Measurements from ENCODE around the gene CDC42. TPM values are rescaled to one million over a fixed set of nuclear protein-coding genes. Genes with fewer than 3 reads are reported as not detected.
A peak's percentile ranks its signal among the peaks of the same experiment; 100 is the strongest.

The CDC42 gene
- total RNA-seq, 1 donor: 598 TPM

DNA sequence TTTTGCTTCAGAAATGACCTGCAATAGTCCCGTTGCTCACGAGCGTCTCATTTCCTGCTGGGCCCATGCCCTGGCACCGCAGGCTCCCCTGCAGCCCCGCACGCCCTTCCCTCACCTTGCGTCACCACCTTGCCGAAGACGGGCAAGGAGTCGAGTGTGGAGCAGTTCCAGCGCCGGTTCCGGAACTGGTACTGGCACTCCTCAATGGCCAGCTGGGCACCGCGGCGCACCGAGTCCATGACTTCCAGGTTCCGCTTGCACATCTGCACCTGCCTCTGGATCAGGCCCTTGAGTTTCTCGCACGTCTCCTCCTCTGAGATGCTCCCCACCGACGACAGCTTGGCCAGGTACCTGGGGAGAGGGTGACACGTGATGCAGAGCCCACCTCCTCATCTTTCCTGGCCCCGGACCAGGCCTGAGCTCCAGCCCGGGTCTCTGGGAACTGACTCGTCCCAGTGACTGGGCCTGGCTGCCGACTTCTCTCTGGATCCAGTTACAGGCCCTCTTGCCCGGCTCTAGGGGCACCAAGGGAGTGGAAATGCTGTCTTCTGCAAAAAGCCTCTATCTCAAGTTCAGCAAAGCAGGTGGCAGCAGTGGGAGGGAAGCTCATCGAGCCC is 77.1 kb downstream of the CDC42 start:
- TF ChIP-seq, protein P1, sequence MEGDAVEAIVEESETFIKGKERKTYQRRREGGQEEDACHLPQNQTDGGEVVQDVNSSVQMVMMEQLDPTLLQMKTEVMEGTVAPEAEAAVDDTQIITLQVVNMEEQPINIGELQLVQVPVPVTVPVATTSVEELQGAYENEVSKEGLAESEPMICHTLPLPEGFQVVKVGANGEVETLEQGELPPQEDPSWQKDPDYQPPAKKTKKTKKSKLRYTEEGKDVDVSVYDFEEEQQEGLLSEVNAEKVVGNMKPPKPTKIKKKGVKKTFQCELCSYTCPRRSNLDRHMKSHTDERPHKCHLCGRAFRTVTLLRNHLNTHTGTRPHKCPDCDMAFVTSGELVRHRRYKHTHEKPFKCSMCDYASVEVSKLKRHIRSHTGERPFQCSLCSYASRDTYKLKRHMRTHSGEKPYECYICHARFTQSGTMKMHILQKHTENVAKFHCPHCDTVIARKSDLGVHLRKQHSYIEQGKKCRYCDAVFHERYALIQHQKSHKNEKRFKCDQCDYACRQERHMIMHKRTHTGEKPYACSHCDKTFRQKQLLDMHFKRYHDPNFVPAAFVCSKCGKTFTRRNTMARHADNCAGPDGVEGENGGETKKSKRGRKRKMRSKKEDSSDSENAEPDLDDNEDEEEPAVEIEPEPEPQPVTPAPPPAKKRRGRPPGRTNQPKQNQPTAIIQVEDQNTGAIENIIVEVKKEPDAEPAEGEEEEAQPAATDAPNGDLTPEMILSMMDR (IDR thresholded peaks at IDR 0.05; ENCODE audit: insufficient read depth, low read depth, low read length): no peak
- no peak overlapping the region for H3K4me3 ChIP-seq (ENCODE audit: low read depth, low read length)
- no peak for DNase-seq (ENCODE audit: low read depth)

DNA sequence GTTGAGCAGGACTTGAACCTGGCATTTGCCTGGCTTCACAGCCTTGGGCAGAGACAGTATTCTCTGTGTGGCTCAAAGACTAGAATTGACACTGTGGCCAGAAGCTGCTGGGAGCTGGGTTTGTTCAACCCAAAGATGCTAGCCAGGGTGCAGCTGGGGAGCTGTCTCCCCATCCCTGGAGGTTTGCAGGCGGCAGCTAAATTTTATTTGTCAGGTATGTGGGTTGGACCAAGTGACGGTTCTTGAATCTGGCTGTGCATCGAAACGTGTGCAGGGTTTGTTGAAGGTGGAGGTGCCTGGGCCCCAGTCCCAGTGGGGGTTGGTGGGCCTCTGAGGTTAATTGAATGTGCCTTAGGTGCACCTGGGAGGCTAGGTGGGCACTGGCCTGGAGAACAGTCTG is 78.6 kb downstream of the CDC42 start:
- TF ChIP-seq, protein P1 (IDR thresholded peaks at IDR 0.05; ENCODE audit: insufficient read depth, low read depth, low read length): no peak
- DNase-seq (ENCODE audit: low read depth): no peak
- no peak overlapping the region for H3K4me3 ChIP-seq (ENCODE audit: low read depth, low read length)

DNA sequence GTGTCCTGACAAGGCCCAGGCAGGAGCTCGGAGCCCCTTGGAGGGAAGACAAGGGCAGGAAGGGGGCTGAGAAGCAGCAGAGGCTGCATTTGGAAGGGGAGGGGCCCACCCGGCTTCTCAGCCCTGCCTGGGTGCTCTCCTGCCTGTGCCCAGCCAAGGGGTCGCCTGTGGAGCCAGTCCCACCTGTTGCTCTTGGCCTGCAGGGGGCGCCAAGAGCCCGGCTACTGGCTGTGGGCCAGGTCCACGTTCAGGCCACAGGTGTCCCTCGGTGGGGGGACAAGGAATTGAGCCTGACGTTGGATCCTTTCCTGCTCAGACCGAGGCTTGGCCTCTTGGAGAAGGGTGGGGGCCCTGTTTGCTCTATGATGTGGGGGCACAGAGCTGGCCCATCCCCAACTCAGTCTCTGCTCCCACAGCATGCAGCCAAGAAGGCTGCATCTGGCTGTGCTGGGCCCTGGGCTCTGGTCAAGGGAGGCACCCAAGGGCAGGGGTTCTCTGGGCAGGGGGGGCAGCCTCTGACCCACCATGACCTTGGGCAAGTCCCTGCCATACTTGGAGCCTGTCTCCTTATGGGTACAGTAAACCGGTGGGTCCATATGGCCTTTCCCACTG is 79.5 kb downstream of the CDC42 start:
- no peak for DNase-seq (ENCODE audit: low read depth)
- H3K4me3 ChIP-seq (ENCODE audit: low read depth, low read length): no peak overlapping the region
- TF ChIP-seq, protein P1 (IDR thresholded peaks at IDR 0.05; ENCODE audit: insufficient read depth, low read depth, low read length): peak; percentile 77

DNA sequence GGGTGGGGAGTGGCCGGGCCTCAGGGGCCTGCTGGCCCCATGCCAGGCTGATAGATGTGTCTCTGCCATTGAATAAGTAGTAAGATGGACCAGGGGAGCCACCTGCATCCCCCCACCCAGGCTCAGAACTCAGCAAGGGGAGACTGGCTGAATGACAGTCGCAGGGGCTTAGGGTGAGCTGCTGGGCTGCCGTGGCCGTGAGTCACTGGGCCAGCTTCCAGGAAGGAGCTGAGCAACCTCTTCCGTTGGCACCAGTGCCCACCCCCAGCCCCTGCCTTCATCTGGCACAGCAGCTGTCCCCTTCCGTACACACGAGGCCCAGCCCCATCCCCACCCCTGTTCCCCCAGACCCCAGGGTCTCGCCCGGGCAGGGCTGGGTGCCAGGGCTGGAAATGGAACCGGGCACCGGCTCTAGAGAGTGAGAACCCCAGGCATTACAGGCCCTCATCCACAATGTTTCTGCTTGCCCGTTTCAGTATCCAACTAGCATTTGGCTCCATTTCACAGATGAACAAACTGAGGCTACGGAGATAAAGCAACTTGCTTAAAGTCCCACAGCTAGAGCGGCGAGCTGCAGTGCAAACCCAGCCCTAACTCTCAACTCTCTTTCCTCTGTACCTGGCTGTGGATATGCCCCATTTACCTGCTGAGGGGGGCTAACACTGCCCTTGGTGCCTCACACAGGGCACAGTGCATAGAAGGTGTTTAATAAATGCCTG is 80.2 kb downstream of the CDC42 start:
- TF ChIP-seq, protein P1 (IDR thresholded peaks at IDR 0.05; ENCODE audit: insufficient read depth, low read depth, low read length): no peak
- DNase-seq (ENCODE audit: low read depth): no peak
- no peak overlapping the region for H3K4me3 ChIP-seq (ENCODE audit: low read depth, low read length)

DNA sequence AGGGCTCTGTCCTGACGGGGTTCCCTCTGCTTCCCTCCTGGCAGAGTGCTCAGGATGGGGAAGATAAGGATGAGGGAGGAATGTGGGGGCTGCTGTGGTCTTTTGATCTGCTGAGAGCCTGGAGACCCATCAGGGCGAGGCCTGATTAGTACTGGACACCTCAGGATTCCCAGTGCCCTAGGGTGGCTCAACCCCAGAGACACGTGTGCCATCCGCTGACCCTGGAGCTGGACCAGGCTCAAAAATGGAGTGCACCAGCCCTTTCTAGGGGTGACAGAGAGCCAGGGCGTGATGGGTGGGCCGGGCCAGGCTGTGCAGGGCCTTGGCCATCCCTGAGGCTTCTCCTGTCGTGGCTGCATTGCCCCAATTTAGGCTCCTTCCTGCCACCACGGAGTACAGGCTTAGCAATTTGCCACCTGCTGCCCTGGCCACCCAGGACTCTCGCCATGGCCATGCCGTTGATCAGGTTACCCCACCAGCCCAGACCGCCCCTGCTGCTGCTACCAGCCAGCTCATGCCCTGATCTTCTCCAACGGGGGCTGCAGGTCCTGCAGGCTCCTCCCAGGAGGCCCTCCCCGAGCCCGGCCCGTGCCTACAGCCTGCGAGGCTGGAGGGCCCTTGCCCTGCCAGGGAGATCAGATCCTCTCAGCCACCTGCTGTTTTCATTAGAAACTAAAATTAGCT is 80.9 kb downstream of the CDC42 start:
- TF ChIP-seq, protein P1 (IDR thresholded peaks at IDR 0.05; ENCODE audit: insufficient read depth, low read depth, low read length): no peak
- no peak overlapping the region for H3K4me3 ChIP-seq (ENCODE audit: low read depth, low read length)
- no peak for DNase-seq (ENCODE audit: low read depth)

DNA sequence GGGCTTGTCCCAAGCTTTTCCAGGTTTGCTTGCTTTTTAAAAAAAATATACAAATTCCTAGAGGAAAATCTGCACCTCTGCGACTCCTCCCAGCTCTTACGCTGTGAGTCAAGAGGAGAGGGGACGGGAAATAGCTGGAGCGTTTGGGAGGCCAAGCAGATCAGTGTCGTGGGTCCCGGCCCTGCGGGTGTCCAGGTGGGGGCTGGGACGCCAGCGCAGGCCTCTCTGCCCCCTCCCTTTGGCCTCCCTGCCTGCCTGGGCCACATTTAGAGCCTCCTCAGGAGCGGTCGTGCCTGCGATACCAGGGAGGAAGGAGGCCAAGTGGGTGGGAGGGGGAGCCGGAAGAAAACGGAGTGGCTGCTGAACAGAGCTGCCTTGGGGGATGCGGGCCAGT is 81.4 kb downstream of the CDC42 start:
- H3K4me3 ChIP-seq (ENCODE audit: low read depth, low read length): no peak overlapping the region
- TF ChIP-seq, protein P1 (IDR thresholded peaks at IDR 0.05; ENCODE audit: insufficient read depth, low read depth, low read length): no peak
- DNase-seq (ENCODE audit: low read depth): no peak

All from fibroblast of villous mesenchyme (primary cell).